Right atrium auricular region (tissue), 2 donors: Measurements from ENCODE around the gene TRAF5. TPM values are rescaled to one million over a fixed set of nuclear protein-coding genes. Genes with fewer than 3 reads are reported as not detected.

Experiments used
- DNase-seq: peaks from one replicate; pipeline ENCODE4 v3.0.0-alpha.2; 2019; ENCODE audit warnings: low spot score
- H3K27ac ChIP-seq, 2 donors: fragments of 200-600 bp; sonication (generic); 1 replicate in 1 of 2; 2 replicates in 1 of 2; pipeline ENCODE4 v1.5.1; 2016 to 2019
- H3K27me3 ChIP-seq, 2 donors: fragments of 200-600 bp; sonication (generic); one replicate each; pipeline versions ENCODE4 v1.5.1 to v1.6.0; 2017 to 2019
- H3K36me3 ChIP-seq: fragments of 200-600 bp; sonication (generic); one replicate; pipeline ENCODE4 v1.5.1; 2016
- H3K4me1 ChIP-seq, 2 donors: fragments of 200-600 bp; sonication (generic); one replicate each; pipeline versions ENCODE4 v1.5.1 to v1.6.0; 2017 to 2019
- H3K4me3 ChIP-seq, 2 donors: fragments of 200-600 bp; sonication (generic); 1 replicate in 1 of 2; 2 replicates in 1 of 2; pipeline ENCODE4 v1.5.1; 2017 to 2019; ENCODE audit warnings: mild to moderate bottlenecking in 1 of 2, moderate library complexity in 1 of 2
- H3K9me3 ChIP-seq, 2 donors: fragments of 200-600 bp; sonication (generic); one replicate each; pipeline ENCODE4 v1.5.1; 2019
- CTCF ChIP-seq, 2 donors: fragments of 200-600 bp; sonication (generic); IDR thresholded peaks; one replicate each; pipeline ENCODE4 v1.5.1; 2019; ENCODE audit warnings: antibody characterized with exemption in 2 of 2
- total RNA-seq, 2 donors: library from RNA; depleted of rRNA; stranded (reverse); fragments of >200 nt; gene quantifications; one replicate each; pipeline ENCODE4 v1.1.0, GENCODE V29; 2016

TRAF5 gene
- total RNA-seq, 2 donors from 2014 or later = 2.1 to 2.4 TPM

DNA sequence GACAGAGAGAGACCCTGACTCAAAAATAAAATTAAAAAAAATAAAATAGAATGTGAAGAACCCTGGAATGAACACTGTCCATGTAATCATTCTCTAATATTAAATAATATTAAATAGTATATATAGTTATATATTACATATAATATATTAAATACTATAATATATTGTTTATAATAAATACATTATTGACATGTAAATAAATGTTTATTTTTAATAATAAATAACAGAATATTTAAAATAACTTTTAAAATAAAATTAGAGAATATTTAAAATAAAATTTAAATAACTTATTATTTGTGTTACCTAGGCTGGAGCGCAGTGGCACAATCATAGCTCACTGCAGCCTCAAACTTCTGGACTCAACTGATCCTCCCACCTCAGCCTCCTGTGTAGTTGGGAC, 32.1 kb downstream of the TRAF5 start:
- Histone ChIP-seq H3K36me3 (peaks cover 6% of the 10 kb centered on the region), H3K4me3 (no peak overlapping the region), H3K27me3 (no peaks in the 10 kb centered on the region), H3K9me3 (no peaks in the 10 kb centered on the region), H3K4me1 (no peaks in the 10 kb centered on the region), H3K27ac (no peak overlapping the region)
- DNase-seq = no peak
- no peak for TF ChIP-seq CTCF (IDR thresholded peaks at IDR 0.05)

DNA sequence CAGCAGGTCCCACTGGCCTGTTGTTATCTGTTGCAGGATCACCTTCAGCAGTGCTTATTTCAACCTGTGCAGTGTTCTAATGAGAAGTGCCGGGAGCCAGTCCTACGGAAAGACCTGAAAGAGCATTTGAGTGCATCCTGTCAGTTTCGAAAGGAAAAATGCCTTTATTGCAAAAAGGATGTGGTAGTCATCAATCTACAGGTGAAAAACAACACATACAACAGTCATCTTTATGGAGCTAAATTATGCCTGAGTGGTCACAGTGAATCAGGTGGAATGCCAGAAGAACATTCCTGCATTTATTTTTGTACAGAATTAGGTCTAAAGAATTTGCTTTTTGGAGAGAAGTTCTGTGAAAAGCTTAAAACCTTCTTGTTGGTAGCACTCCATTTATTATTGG, 33.2 kb downstream of the TRAF5 start:
- H3K4me3 ChIP-seq = no peak overlapping the region
- H3K36me3 ChIP-seq = peaks cover 6% of the 10 kb centered on the region
- no peaks in the 10 kb centered on the region for H3K4me1 ChIP-seq
- DNase-seq = no peak
- no peak for TF ChIP-seq CTCF (IDR thresholded peaks at IDR 0.05)
- no peak overlapping the region for H3K27ac ChIP-seq
- H3K9me3 ChIP-seq = no peaks in the 10 kb centered on the region
- H3K27me3 ChIP-seq = no peaks in the 10 kb centered on the region

GRCh38 chr1:211361202-211361601, 34.6 kb downstream of the TRAF5 start:
- no peak for TF ChIP-seq CTCF (IDR thresholded peaks at IDR 0.05)
- no peaks in the 10 kb centered on the region for H3K27me3 ChIP-seq
- H3K27ac ChIP-seq = no peak overlapping the region
- DNase-seq = no peak
- H3K4me3 ChIP-seq = no peak overlapping the region
- no peaks in the 10 kb centered on the region for H3K4me1 ChIP-seq
- H3K36me3 ChIP-seq = peaks cover 6% of the 10 kb centered on the region
- no peaks in the 10 kb centered on the region for H3K9me3 ChIP-seq

- H3K36me3 ChIP-seq = peaks cover 7% of the 10 kb centered on the region
- no peaks in the 10 kb centered on the region for H3K4me1 ChIP-seq
- no peaks in the 10 kb centered on the region for H3K27me3 ChIP-seq
- no peaks in the 10 kb centered on the region for H3K9me3 ChIP-seq
- no peak for TF ChIP-seq CTCF (IDR thresholded peaks at IDR 0.05)
- H3K4me3 ChIP-seq = no peak overlapping the region
- no peak overlapping the region for H3K27ac ChIP-seq
- no peak for DNase-seq
Measured at GRCh38 chr1:211369640-211370039, 43.0 kb downstream of the TRAF5 start.

DNA sequence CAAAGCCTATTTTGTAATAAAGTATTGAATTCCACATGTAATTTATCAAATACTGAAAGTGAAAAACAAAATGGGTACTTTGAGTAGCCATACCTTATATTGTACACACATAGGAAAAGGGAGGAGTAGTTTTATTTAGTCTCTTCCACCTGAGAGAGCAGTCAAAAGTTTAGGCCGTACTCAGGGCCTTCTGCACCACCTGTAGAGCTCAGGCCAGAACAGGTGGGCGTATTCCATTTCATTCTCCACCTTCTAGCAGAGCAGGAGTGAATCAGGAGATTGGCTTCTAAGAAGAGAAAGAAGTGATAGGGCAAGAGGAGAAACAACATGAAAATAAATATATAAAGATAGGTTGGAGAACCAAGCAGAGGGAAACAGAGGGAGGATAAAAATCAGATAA, 44.0 kb downstream of the TRAF5 start:
- Histone ChIP-seq H3K9me3 (no peaks in the 10 kb centered on the region), H3K27me3 (no peaks in the 10 kb centered on the region), H3K4me3 (no peak overlapping the region), H3K4me1 (no peaks in the 10 kb centered on the region), H3K36me3 (peaks cover 7% of the 10 kb centered on the region), H3K27ac (no peak overlapping the region)
- no peak for TF ChIP-seq CTCF (IDR thresholded peaks at IDR 0.05)
- no peak for DNase-seq

GRCh38 chr1:211371406-211372105, 44.9 kb downstream of the TRAF5 start:
- Histone ChIP-seq H3K4me1 (no peaks in the 10 kb centered on the region), H3K36me3 (peaks cover 7% of the 10 kb centered on the region), H3K27ac (no peak overlapping the region), H3K4me3 (no peak overlapping the region), H3K9me3 (no peaks in the 10 kb centered on the region), H3K27me3 (no peaks in the 10 kb centered on the region)
- no peak for DNase-seq
- no peak for TF ChIP-seq CTCF (IDR thresholded peaks at IDR 0.05)
